ENCODE measurements around the gene ZYG11A. TPM values are rescaled to one million over a fixed set of nuclear protein-coding genes. Genes with fewer than 3 reads are reported as not detected.

ZYG11A gene
- total RNA-seq, 1 experiment from 2014 or later, result 0.36 TPM

GRCh38 chr1:52892424-52893215 lies 50.1 kb downstream of the ZYG11A start:
- Histone ChIP-seq H3K4me1 (ENCODE audit: control insufficient read depth, insufficient read depth, low read length) (no peaks in the 10 kb centered on the region), H3K4me3 (ENCODE audit: low read depth in 2 of 2, low read length in 2 of 2) (no peak overlapping the region), H3K27ac (ENCODE audit: low read length) (no peak overlapping the region), H3K27me3 (ENCODE audit: control insufficient read depth, insufficient read depth, low read length) (no peaks in the 10 kb centered on the region), H3K9me3 (ENCODE audit: control insufficient read depth, insufficient read depth, low read depth, low read length) (no peaks in the 10 kb centered on the region), H3K36me3 (ENCODE audit: control insufficient read depth, insufficient read depth, low read length) (no peaks in the 10 kb centered on the region)
- in situ Hi-C loops (cut with HindIII; ENCODE audit: low pct_unique_long_range_greater_than_20kb, low sequenced_read_pairs), result no loop called here
- TF ChIP-seq REST (IDR thresholded peaks at IDR 0.05; ENCODE audit: insufficient read depth in 1 of 2, low read depth in 2 of 2, low read length in 1 of 2) (no peak), SIN3A (IDR thresholded peaks at IDR 0.05; ENCODE audit: borderline replicate concordance, insufficient read depth, low read depth, low read length) (no peak), TCF7L2 (IDR thresholded peaks at IDR 0.05; ENCODE audit: low read depth, low read length) (no peak), CTCF (IDR thresholded peaks at IDR 0.05) (no peak), POLR2AphosphoS5 (IDR thresholded peaks at IDR 0.05; ENCODE audit: low read depth, low read length) (no peak)
- CTCF ChIA-PET, result no interaction called here
- DNase-seq (ENCODE audit: low read depth, low spot score) (no peak), ATAC-seq (no peak)
- POLR2A ChIA-PET, result no interaction called here
- intact Hi-C loops (cut with micrococcal nuclease; ENCODE audit: unreplicated experiment), result no loop called here
- BruUV-seq (replicated peaks), result no TSS peak

DNA sequence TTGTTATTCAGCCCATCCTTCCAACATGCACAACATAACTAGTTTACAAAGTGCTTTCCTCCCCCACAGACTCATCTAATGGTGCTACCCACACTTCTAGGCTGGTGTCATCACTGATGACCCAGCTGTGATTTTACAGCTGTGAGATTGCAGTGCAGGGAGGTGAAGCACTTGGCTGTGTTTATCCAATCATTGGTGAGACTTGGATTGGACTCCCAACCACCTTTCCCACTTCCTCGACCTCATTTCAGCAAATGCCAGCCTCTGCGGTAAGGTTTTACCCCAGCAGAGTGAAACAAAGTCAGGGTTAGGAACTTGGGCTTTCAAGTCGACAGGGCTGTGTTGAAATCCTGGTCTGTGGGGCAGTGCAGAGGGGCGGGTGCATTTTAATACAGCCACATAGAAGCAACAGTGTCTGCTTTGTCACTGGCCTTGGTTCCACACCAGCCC lies 56.9 kb downstream of the ZYG11A start:
- no TSS peak for BruUV-seq (replicated peaks)
- in situ Hi-C loops (cut with HindIII; ENCODE audit: low pct_unique_long_range_greater_than_20kb, low sequenced_read_pairs), result no loop called here
- POLR2A ChIA-PET, result no interaction called here

More for the DNA sequence above, 56.9 kb downstream of the ZYG11A start:
- CTCF ChIA-PET, result no interaction called here
- no peaks in the 10 kb centered on the region for H3K27me3 ChIP-seq (ENCODE audit: control insufficient read depth, insufficient read depth, low read length)
- no peaks in the 10 kb centered on the region for H3K36me3 ChIP-seq (ENCODE audit: control insufficient read depth, insufficient read depth, low read length)
- intact Hi-C loops (cut with micrococcal nuclease; ENCODE audit: unreplicated experiment), result no loop called here
- ATAC-seq (no peak), DNase-seq (ENCODE audit: low read depth, low spot score) (no peak)
- no peaks in the 10 kb centered on the region for H3K9me3 ChIP-seq (ENCODE audit: control insufficient read depth, insufficient read depth, low read depth, low read length)
- H3K4me3 ChIP-seq (ENCODE audit: low read depth in 2 of 2, low read length in 2 of 2), result no peak overlapping the region
- H3K4me1 ChIP-seq (ENCODE audit: control insufficient read depth, insufficient read depth, low read length), result no peaks in the 10 kb centered on the region
- H3K27ac ChIP-seq (ENCODE audit: low read length), result no peak overlapping the region
- no peak for TF ChIP-seq CTCF (IDR thresholded peaks at IDR 0.05)
- no peak for TF ChIP-seq REST (IDR thresholded peaks at IDR 0.05; ENCODE audit: insufficient read depth in 1 of 2, low read depth in 2 of 2, low read length in 1 of 2)
- TF ChIP-seq SIN3A (IDR thresholded peaks at IDR 0.05; ENCODE audit: borderline replicate concordance, insufficient read depth, low read depth, low read length), result no peak
- no peak for TF ChIP-seq TCF7L2 (IDR thresholded peaks at IDR 0.05; ENCODE audit: low read depth, low read length)
- no peak for TF ChIP-seq POLR2AphosphoS5 (IDR thresholded peaks at IDR 0.05; ENCODE audit: low read depth, low read length)

All from Panc1 (cell line).